Esophagus squamous epithelium (tissue), 4 donors: ENCODE results near the gene TOB2.

Experiments used
- POLR2A ChIP-seq, 4 donors: fragments of 450-650 bp; IDR thresholded peaks; one replicate each; pipeline ENCODE4 v1.6.1; 2017; ENCODE audit warnings: antibody characterized with exemption in 4 of 4, mild to moderate bottlenecking in 4 of 4, moderate library complexity in 3 of 4
- TF ChIP-seq, protein P1 (sequence below), 6 experiments: fragments of 450-650 bp in 4 of 6; fragments of 200-600 bp in 2 of 6; sonication (generic) in 2 of 6; IDR thresholded peaks; one replicate each; pipeline ENCODE4 v1.5.1; 2016 to 2019; ENCODE audit warnings: antibody characterized with exemption in 6 of 6, mild to moderate bottlenecking in 4 of 6, moderate library complexity in 4 of 6

- TF ChIP-seq, protein P1, sequence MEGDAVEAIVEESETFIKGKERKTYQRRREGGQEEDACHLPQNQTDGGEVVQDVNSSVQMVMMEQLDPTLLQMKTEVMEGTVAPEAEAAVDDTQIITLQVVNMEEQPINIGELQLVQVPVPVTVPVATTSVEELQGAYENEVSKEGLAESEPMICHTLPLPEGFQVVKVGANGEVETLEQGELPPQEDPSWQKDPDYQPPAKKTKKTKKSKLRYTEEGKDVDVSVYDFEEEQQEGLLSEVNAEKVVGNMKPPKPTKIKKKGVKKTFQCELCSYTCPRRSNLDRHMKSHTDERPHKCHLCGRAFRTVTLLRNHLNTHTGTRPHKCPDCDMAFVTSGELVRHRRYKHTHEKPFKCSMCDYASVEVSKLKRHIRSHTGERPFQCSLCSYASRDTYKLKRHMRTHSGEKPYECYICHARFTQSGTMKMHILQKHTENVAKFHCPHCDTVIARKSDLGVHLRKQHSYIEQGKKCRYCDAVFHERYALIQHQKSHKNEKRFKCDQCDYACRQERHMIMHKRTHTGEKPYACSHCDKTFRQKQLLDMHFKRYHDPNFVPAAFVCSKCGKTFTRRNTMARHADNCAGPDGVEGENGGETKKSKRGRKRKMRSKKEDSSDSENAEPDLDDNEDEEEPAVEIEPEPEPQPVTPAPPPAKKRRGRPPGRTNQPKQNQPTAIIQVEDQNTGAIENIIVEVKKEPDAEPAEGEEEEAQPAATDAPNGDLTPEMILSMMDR (IDR thresholded peaks at IDR 0.05): no peak
- no peak for TF ChIP-seq POLR2A (IDR thresholded peaks at IDR 0.05)
Measured at GRCh38 chr22:41417622-41418390, 28.8 kb downstream of the TOB2 start.
